CD4-positive, alpha-beta T cell treated with Interleukin-4 for 4 hours (primary cell): Measurements from ENCODE around the gene SPATS2L.
A peak's percentile ranks its signal among the peaks of the same experiment; 100 is the strongest.

Source experiments
- DNase-seq: peaks from one replicate; pipeline ENCODE4 v3.0.0-alpha.2; 2020

The SPATS2L gene

GRCh38 chr2:200306196-200306930, at the start of gene SPATS2L:
SPATS2L (plus strand) TSS chr2:200306693; CDS start chr2:200389245, 82,552 bp downstream.
- DNase-seq, result peak; percentile 25

GRCh38 chr2:200257570-200257969, 48.9 kb upstream of the SPATS2L start:
- DNase-seq, result no peak

- DNase-seq, result no peak
These were observed 48.4 kb upstream of the SPATS2L start for GRCh38 chr2:200258081-200258480.

DNA sequence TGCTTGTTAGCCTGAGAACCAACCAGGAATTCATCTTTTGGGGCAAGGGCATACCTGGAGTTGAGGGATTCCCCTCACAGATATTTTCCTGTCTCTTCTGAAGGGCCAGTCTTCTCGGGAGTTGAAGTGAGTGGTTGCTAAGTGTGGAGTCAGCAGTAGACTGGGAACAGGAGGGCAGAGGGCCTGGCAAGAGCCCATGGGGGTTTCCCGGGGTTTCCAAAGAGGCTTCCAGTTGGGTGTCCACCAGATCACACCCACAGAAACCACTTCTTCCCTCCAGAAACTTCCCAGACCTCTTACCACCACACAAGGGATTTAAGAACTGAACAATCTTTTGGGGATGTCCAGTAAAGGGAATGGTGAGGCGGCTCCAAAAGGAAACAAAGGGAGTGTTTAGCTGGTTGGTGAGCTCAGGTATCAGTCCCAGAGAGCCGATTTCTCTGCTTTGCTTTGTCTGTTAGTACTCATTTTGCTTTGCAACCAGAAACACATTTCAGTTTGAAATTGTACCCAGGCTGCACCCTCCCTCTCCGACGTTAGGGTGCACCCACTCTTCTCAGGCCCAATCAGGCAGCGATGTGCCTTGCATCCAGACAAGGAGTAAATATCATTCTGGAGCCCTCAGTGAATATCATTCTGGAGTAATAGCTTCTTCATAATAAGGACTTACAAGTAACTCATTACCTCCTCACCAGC, 47.5 kb upstream of the SPATS2L start:
- no peak for DNase-seq

GRCh38 chr2:200259577-200259957, 46.9 kb upstream of the SPATS2L start:
- no peak for DNase-seq

- no peak for DNase-seq
These were observed 44.4 kb upstream of the SPATS2L start for GRCh38 chr2:200262047-200262446.

DNA sequence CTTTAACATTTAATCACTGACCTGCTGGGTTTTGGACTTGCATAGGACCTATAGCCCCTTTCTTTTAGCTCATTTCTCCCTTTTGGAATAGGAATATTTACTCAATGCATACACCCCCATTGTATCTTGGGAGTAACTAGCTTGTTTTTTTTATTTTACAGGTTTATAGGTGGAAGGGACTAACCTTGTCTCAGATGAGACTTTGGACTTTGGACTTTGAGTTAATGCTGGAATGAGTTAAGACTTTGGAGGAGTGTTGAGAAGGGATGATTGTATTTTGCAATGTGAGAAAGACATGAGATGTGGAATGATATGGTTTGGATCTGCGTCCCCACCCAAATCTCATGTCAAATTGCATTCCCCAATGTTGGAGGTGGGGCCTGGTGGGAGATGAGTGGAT, 43.2 kb upstream of the SPATS2L start:
- DNase-seq, result no peak

DNA sequence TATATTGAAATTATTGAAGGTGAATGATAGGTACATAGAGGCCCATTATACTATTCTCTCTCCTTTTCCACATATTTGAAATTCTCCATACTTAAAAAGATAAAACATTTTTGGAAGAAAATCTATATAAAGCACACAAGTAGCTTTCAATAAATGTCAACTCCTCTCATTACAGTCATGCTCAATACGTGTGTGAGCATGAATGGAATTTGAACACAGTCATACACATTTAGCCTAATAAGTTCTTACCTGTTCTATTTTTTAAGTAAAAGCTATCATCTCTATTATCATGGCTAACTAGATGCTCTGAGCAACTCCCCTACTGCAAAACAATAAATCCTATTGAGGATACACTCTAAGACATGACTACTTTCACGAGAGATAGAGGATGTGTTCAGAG, 41.9 kb upstream of the SPATS2L start:
- DNase-seq, result no peak

DNA sequence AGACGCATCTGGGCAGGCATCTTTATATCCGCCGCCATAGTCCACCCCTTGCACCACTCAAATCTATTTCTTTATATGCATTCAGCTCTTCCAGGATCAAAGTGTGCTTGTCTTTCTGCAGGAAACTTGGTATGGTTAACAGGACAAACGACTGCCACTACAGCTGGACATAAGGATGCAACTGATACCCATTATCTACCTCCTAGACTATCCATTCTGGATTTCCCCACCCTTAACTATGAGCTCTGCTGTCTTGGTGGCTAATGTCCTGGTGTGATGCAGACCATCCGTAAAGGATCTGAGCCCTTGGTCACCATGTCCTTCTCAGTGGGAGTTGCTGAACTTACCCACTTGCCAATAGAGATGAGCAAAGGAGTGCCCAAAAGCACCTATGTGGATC, 40.1 kb upstream of the SPATS2L start:
- DNase-seq, result no peak

DNA sequence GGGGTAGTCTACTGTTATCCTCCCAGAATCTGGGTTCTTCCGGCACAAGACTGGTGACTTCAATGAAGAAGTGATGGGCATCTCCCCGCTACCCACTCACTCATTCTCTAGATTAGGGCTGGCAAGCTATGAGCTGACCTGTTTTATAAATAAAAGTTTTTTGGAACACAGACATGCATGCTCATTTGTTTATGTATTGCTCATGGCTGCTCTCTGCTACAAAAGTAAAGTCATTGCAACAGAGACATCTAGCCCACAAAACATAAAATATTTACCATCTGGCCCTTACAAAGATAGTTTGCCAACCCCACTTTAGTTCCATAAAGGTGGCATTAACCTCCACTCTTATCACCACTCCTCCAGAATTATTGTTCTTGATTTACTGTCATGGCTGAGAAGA, 39.1 kb upstream of the SPATS2L start:
- no peak for DNase-seq

- DNase-seq, result no peak
These were observed 35.8 kb upstream of the SPATS2L start for GRCh38 chr2:200270732-200271131.

GRCh38 chr2:200272320-200272719, 34.2 kb upstream of the SPATS2L start:
- no peak for DNase-seq

- DNase-seq, result no peak
These were observed 32.1 kb upstream of the SPATS2L start for GRCh38 chr2:200274116-200275075.

- no peak for DNase-seq
These were observed 31.0 kb upstream of the SPATS2L start for GRCh38 chr2:200275295-200276013.

DNA sequence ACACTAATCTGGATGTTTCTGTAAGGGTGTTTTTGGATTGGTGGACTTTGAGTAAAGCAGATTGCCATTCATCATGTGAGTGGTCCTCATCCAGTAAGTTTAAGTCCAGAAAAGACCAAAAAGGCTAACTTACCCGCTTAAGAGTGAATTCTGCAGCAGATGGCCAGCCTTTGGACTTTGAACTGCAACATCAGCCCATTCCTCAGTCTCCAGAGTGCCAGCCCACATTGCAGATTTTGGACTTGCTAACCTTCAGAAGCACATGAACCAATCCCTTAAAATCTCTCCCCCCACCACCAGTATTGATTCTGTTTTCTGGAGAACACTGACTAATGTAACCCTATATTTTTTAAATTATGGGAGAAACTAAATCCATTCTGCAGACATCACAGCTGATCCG, 30.0 kb upstream of the SPATS2L start:
- no peak for DNase-seq

GRCh38 chr2:200278694-200279316, 27.7 kb upstream of the SPATS2L start:
- DNase-seq, result no peak

DNA sequence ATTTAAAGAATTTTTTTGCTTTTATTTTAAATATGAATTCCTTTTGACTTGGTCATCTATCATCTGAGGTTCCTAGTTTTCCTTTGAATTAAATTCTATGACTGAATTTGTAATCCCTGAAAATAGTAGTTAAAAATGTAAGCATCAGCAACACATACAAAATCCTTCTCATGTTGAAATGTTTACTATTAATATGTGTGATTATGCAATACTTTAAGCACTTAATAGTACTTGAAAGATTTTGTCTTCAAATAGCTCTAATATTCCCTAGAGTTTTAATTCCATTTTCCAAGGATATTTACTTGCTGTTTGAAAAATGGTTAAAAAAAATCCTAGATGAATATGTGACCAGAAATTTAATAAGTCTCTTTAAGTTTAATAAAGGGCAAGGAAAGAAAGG, 26.6 kb upstream of the SPATS2L start:
- DNase-seq, result no peak

DNA sequence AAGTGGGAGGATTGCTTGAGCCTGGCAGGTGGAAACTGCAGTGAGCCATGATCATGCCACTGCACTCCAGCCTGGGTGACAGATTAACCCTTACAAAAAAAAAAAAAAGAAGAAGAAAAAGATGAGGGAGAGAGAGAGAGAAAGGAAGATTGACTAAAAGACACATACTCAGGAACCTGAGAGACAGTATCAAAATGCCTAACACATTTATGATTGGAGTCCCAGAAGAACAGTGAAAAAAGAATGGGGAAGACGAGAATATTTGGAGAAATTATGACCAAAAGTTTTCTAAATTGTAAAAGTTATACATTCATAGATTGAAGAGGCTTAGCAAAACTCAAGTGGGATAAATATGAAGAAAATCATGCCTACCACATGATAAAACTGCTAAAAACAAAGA, 19.9 kb upstream of the SPATS2L start:
- DNase-seq, result no peak

DNA sequence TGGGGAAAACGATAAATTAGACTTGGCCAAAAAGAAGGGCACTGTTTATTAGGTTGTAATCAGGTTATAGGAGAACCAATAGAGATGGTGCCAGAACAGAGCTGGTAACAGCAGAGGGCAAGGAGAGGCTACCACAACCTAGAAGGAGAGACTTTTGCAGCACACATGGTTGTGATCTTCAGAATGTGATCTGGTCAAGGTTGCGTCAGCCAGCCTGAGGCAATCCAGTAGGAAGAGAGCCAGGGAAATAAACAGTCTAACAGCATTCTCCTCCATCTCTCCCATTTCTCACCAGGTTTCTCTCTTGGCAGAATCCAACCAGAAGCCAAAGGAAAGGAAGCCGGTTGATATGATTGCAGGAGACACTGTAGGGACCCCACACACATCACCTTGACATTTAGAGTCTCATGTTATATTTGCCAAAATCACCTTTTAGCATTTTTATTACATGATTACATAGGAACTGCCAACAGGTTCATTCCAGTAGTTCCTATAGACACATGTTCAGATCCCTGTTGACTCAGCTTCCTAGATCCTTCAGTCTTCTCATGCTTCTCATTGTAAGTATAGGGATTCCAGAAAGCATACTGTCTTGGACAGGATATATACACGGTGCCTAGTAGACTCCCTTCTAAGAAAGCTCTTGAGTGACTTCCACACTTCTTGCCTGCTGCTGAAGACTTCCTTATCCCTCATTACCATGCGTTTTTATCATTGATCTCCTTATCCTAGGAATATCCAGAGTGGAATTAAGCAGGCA, 17.6 kb upstream of the SPATS2L start:
- no peak for DNase-seq

- no peak for DNase-seq
These were observed 10.4 kb upstream of the SPATS2L start for GRCh38 chr2:200296118-200296517.

DNA sequence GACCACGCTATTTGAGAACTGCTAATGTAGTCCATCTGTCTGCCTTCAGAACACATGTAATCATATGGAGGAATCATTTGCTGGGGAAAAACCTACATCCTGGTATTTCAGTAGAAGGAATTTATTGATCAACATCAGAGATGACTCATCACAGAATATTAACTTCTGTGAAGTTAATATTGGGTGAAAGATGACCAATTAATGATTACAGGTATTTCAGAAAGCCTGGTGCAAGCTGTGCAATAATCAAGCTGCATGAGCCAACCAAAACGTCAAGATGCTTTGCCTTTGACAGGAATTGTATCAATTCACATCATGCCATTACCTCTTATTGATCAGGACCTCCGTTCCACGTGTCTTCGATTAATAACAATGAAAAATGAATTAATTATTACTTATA, 9.4 kb upstream of the SPATS2L start:
- no peak for DNase-seq

DNA sequence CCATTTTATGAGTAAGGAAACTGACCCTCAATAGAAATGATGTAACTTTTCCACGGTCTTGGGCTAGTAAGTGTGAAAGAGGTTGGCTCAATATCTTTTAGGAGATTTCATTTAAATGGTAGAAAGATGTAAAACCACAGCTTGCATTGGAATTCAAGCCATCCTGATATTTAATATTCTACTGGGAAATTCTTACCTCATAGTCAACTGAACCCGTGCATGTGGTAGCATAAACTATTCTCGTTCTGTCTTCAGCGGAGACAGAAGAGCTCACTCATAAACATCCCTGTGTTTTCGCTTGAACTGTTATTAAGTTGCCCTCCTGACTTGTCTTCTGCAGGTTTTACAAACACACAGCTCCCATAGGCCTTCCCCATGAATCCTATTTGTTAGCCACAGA, 8.5 kb upstream of the SPATS2L start:
- no peak for DNase-seq
